AML-193 (cell line): ENCODE measurements around the gene GRWD1.

Source experiments
- DNase-seq, 2 experiments: peaks; one replicate each; lab custom pipeline; 2025; lab: John Stamatoyannopoulos, UW

The GRWD1 gene

GRCh38 chr19:48498595-48499311 is 53.0 kb downstream of the GRWD1 start:
- no peak for DNase-seq

GRCh38 chr19:48499316-48500090 is 53.7 kb downstream of the GRWD1 start:
- DNase-seq, result no peak

- no peak for DNase-seq
These were observed 55.2 kb downstream of the GRWD1 start for GRCh38 chr19:48500830-48501493.

- DNase-seq, result peak; percentile 26 to 39
These were observed 55.9 kb downstream of the GRWD1 start for GRCh38 chr19:48501494-48502349.

GRCh38 chr19:48502350-48503018 is 56.7 kb downstream of the GRWD1 start:
- DNase-seq, result no peak

- DNase-seq, result peak; percentile 56 to 63
These were observed 60.5 kb downstream of the GRWD1 start for GRCh38 chr19:48506138-48506733.
